ENCODE measurements around the gene CFD. TPM values are rescaled to one million over a fixed set of nuclear protein-coding genes. Genes with fewer than 3 reads are reported as not detected.

CFD gene
- total RNA-seq, 2 donors from 2014 or later = 0.38 to 1.1 TPM

Small RNAs within 50 kb of the gene (microRNA-seq; reads per million reads assigned to microRNA genes)
- gene MIR3187 (ENCODE audit: borderline microRNAs expressed) = 1.3 reads per million

Other genes starting within 250 kb of the CFD start
- 10 to 100 TPM; 76.6 to 86.4 TPM for gene POLRMT, start 226.1 kb upstream of the CFD start, total RNA-seq
- under 1 TPM; 0.81 to 0.82 TPM for gene FGF22, start 219.8 kb upstream of the CFD start, total RNA-seq
- 10 to 100 TPM; 49.1 to 66.4 TPM for gene RNF126, start 196.4 kb upstream of the CFD start, total RNA-seq
- gene FSTL3, start 183.3 kb upstream of the CFD start, total RNA-seq = 10 to 100 TPM in 1 of 2 donors, 1 to 10 TPM in 1; 9.8 to 14.1 TPM
- gene PRSS57, start 164.2 kb upstream of the CFD start, total RNA-seq = not detected
- gene PALM, start 150.7 kb upstream of the CFD start, total RNA-seq = 10 to 100 TPM; 32.9 to 40.8 TPM
- under 1 TPM in 1 of 2 donors, not detected in 1; 0.11 TPM for gene MISP, start 108.6 kb upstream of the CFD start, total RNA-seq
- 100 to 1,000 TPM; 647 to 694 TPM for gene PTBP1, start 62.2 kb upstream of the CFD start, total RNA-seq
- gene PLPPR3, start 37.7 kb upstream of the CFD start, total RNA-seq = 100 to 1,000 TPM; 110 to 111 TPM
- 1 to 10 TPM; 2.5 to 3.7 TPM for gene AZU1, start 31.8 kb upstream of the CFD start, total RNA-seq
- gene PRTN3, start 18.7 kb upstream of the CFD start, total RNA-seq = not detected
- gene ELANE, start 7.4 kb upstream of the CFD start, total RNA-seq = not detected
- 10 to 100 TPM; 75.8 to 92.4 TPM for gene MED16, start 33.5 kb downstream of the CFD start, total RNA-seq
- gene RNU6-9, start 33.8 kb downstream of the CFD start, total RNA-seq = not detected
- gene R3HDM4, start 53.6 kb downstream of the CFD start, total RNA-seq = 10 to 100 TPM; 61.1 to 64.7 TPM
- under 1 TPM in 1 of 2 donors, not detected in 1; 0.73 TPM for gene KISS1R, start 57.7 kb downstream of the CFD start, total RNA-seq
- gene ARID3A, start 66.4 kb downstream of the CFD start, total RNA-seq = 100 to 1,000 TPM; 121 to 124 TPM
- gene WDR18, start 124.7 kb downstream of the CFD start, total RNA-seq = 10 to 100 TPM; 68.6 to 85.6 TPM
- gene GRIN3B, start 140.8 kb downstream of the CFD start, total RNA-seq = 1 to 10 TPM; 2.0 TPM
- gene TMEM259, start 161.5 kb downstream of the CFD start, total RNA-seq = 100 to 1,000 TPM; 157 to 176 TPM
- gene RNU6-2, start 161.9 kb downstream of the CFD start, total RNA-seq = not detected
- gene CNN2, start 166.9 kb downstream of the CFD start, total RNA-seq = 100 to 1,000 TPM; 426 to 469 TPM
- gene ABCA7, start 180.4 kb downstream of the CFD start, total RNA-seq = 10 to 100 TPM; 67.2 to 68.7 TPM
- 10 to 100 TPM; 14.8 to 17.1 TPM for gene ARHGAP45, start 207.5 kb downstream of the CFD start, total RNA-seq
- 100 to 1,000 TPM; 225 to 254 TPM for gene POLR2E, start 235.7 kb downstream of the CFD start, total RNA-seq
- 100 to 1,000 TPM; 331 to 449 TPM for gene GPX4, start 244.3 kb downstream of the CFD start, total RNA-seq